IMR-90 (cell line): ENCODE results near the gene NMRAL1. TPM values are rescaled to one million over a fixed set of nuclear protein-coding genes. Genes with fewer than 3 reads are reported as not detected.

Experiments used
- ATAC-seq: fragments of 200-7000 bp; cut with Tn5 transposase; 2 replicates; pipeline ENCODE4 v1.9.1; 2020; ENCODE audit warnings: low read depth, mild to moderate bottlenecking, moderate library complexity
- BruUV-seq: library from RNA; stranded (reverse); fragments of 400-500 nt; replicated peaks from 2 replicates; lab custom pipeline; 2021; lab: Mats Ljungman, UMichigan
- CTCF ChIA-PET: fragments of 300-600 bp; formaldehyde crosslinking; extraction: SDS; loops from one replicate; lab custom pipeline; 2021; ENCODE audit warnings: antibody characterized with exemption; lab: Yijun Ruan, JAX
- POLR2A ChIA-PET: fragments of 300-600 bp; sonication (Branson Sonifier 250); formaldehyde crosslinking; loops from one replicate; lab custom pipeline; 2022; ENCODE audit warnings: antibody characterized with exemption; ENCODE audit not compliant: unreplicated experiment; lab: Charles Lee
- DNase-seq: peaks from one replicate; pipeline ENCODE4 v3.0.0; 2013
- H2AFZ ChIP-seq: replicated peaks from 2 replicates; pipeline ENCODE3; 2013; ENCODE audit warnings: low read length, mild to moderate bottlenecking; ENCODE audit not compliant: poor library complexity
- H2AK5ac ChIP-seq: 2 replicates; pipeline ENCODE4 v1.6.1; 2013; ENCODE audit warnings: low read depth, low read length, inconsistent platforms
- H2AK9ac ChIP-seq: replicated peaks from 2 replicates; pipeline ENCODE3; 2013; ENCODE audit warnings: mild to moderate bottlenecking, low read depth, low read length, moderate library complexity; ENCODE audit not compliant: poor library complexity
- H2BK120ac ChIP-seq: 2 replicates; pipeline ENCODE4 v1.6.1; 2013; ENCODE audit warnings: low read depth, low read length, inconsistent platforms
- H2BK15ac ChIP-seq: 3 replicates; pipeline ENCODE4 v1.6.1; 2013; ENCODE audit warnings: low read depth, low read length, inconsistent platforms
- H2BK20ac ChIP-seq: 2 replicates; pipeline ENCODE4 v1.6.1; 2013; ENCODE audit warnings: low read depth, mild to moderate bottlenecking, inconsistent platforms, low read length, moderate library complexity
- H2BK5ac ChIP-seq: 2 replicates; pipeline ENCODE4 v1.6.1; 2013; ENCODE audit warnings: mild to moderate bottlenecking, low read depth, low read length, inconsistent platforms; ENCODE audit not compliant: poor library complexity, severe bottlenecking
- H3K14ac ChIP-seq: replicated peaks from 2 replicates; pipeline ENCODE4 v1.6.1; 2013; ENCODE audit warnings: low read depth, low read length, inconsistent platforms
- H3K18ac ChIP-seq: 2 replicates; pipeline ENCODE4 v1.6.1; 2013; ENCODE audit warnings: low read depth, low read length, control low read depth
- H3K23ac ChIP-seq: 2 replicates; pipeline ENCODE4 v1.6.1; 2013; ENCODE audit warnings: low read depth, low read length, inconsistent platforms
- H3K27ac ChIP-seq: 2 replicates; pipeline ENCODE4 v1.5.1; 2013; ENCODE audit warnings: mild to moderate bottlenecking, control low read depth, low read length; ENCODE audit not compliant: insufficient read depth
- H3K27me3 ChIP-seq: 2 replicates; pipeline ENCODE4 v1.6.1; 2013; ENCODE audit warnings: low read length; ENCODE audit not compliant: control insufficient read depth, insufficient read depth
- H3K36me3 ChIP-seq: 2 replicates; pipeline ENCODE4 v1.6.1; 2013; ENCODE audit warnings: low read length, mixed read lengths; ENCODE audit not compliant: control insufficient read depth, insufficient read depth
- H3K4ac ChIP-seq: 2 replicates; pipeline ENCODE4 v1.6.1; 2013; ENCODE audit warnings: low read depth, low read length, inconsistent platforms
- H3K4me1 ChIP-seq: 2 replicates; pipeline ENCODE4 v1.6.1; 2013; ENCODE audit warnings: low read length, mixed read lengths; ENCODE audit not compliant: control insufficient read depth, insufficient read depth
- H3K4me2 ChIP-seq: 2 replicates; pipeline ENCODE4 v1.6.1; 2013; ENCODE audit warnings: low read depth, mild to moderate bottlenecking, control low read depth, low read length, moderate library complexity
- H3K4me3 ChIP-seq: 2 replicates; pipeline ENCODE4 v1.5.1; 2013; ENCODE audit warnings: low read depth, mild to moderate bottlenecking, control low read depth, low read length, moderate library complexity; ENCODE audit not compliant: insufficient read depth
- H3K56ac ChIP-seq: 2 replicates; pipeline ENCODE4 v1.6.1; 2013; ENCODE audit warnings: low read length, inconsistent platforms; ENCODE audit not compliant: insufficient read depth; ENCODE audit errors: extremely low read depth
- H3K79me1 ChIP-seq, 2 experiments: 2 replicates each; pipeline ENCODE4 v1.6.1; 2013; ENCODE audit warnings: low read length in 2 of 2, inconsistent platforms in 1 of 2, low read depth in 1 of 2
- H3K9ac ChIP-seq: 2 replicates; pipeline ENCODE4 v1.6.1; 2013; ENCODE audit warnings: low read depth, low read length, control low read depth
- H3K9me1 ChIP-seq: 2 replicates; pipeline ENCODE4 v1.6.1; 2013; ENCODE audit warnings: low read length, inconsistent platforms; ENCODE audit not compliant: insufficient read depth
- H3K9me3 ChIP-seq: 2 replicates; pipeline ENCODE4 v1.6.1; 2013; ENCODE audit warnings: low read length; ENCODE audit not compliant: control insufficient read depth, insufficient read depth
- H4K20me1 ChIP-seq: 2 replicates; pipeline ENCODE4 v1.6.1; 2013; ENCODE audit warnings: low read length, inconsistent platforms; ENCODE audit not compliant: insufficient read depth
- H4K5ac ChIP-seq: 2 replicates; pipeline ENCODE4 v1.6.1; 2013; ENCODE audit warnings: mild to moderate bottlenecking, low read depth, low read length, control low read depth
- H4K8ac ChIP-seq, 2 experiments: 2 replicates each; pipeline ENCODE4 v1.6.1; 2013; ENCODE audit warnings: low read depth in 2 of 2, low read length in 2 of 2, control low read depth in 1 of 2, inconsistent platforms in 1 of 2
- H4K91ac ChIP-seq: 2 replicates; pipeline ENCODE4 v1.6.1; 2013; ENCODE audit warnings: low read depth, low read length, inconsistent platforms; ENCODE audit not compliant: insufficient read depth
- BHLHE40 ChIP-seq: fragments of 150-350 bp; IDR thresholded peaks from 2 replicates; pipeline ENCODE4 v1.6.1; 2016; ENCODE audit warnings: mild to moderate bottlenecking, low read depth, low read length
- CHD1 ChIP-seq: IDR thresholded peaks from 2 replicates; pipeline ENCODE4 v1.6.1; 2012; ENCODE audit warnings: low read depth, low read length, improper control_type of control experiment
- ELK1 ChIP-seq: fragments of 150-350 bp; IDR thresholded peaks from 2 replicates; pipeline ENCODE4 v1.6.1; 2016; ENCODE audit warnings: low read depth, mild to moderate bottlenecking, low read length, moderate library complexity, borderline replicate concordance
- FOS ChIP-seq: fragments of 150-350 bp; IDR thresholded peaks from 2 replicates; pipeline ENCODE4 v1.6.1; 2016; ENCODE audit warnings: low read depth, low read length
- MAFK ChIP-seq: IDR thresholded peaks from 2 replicates; pipeline ENCODE4 v1.6.1; 2012; ENCODE audit warnings: low read depth, low read length, improper control_type of control experiment
- MAZ ChIP-seq: IDR thresholded peaks from 2 replicates; pipeline ENCODE4 v1.6.1; 2012; ENCODE audit warnings: low read depth, mild to moderate bottlenecking, low read length, improper control_type of control experiment, moderate library complexity, borderline replicate concordance
- POLR2A ChIP-seq: IDR thresholded peaks from 2 replicates; pipeline ENCODE4 v1.6.1; 2012; ENCODE audit warnings: mild to moderate bottlenecking, low read depth, low read length
- RAD21 ChIP-seq: IDR thresholded peaks from 2 replicates; pipeline ENCODE4 v1.6.1; 2012; ENCODE audit warnings: low read length, improper control_type of control experiment
- RCOR1 ChIP-seq: IDR thresholded peaks from 2 replicates; pipeline ENCODE4 v1.6.1; 2012; ENCODE audit warnings: mild to moderate bottlenecking, low read length, improper control_type of control experiment; ENCODE audit not compliant: insufficient replicate concordance
- SMC3 ChIP-seq: fragments of 150-350 bp; IDR thresholded peaks from 2 replicates; pipeline ENCODE4 v1.6.1; 2016; ENCODE audit warnings: low read depth, mild to moderate bottlenecking, antibody characterized with exemption, low read length, moderate library complexity
- WGBS, 2 experiments: methylation state at CpG; one replicate each; pipeline versions ENCODE4 v1.1.5 to v1.1.7; 2013; ENCODE audit warnings: missing lambda C conversion rate in 2 of 2; ENCODE audit not compliant: insufficient read length in 1 of 2; ENCODE audit errors: extremely low coverage in 2 of 2; 5-methylcytosine and 5-hydroxymethylcytosine counted together
- dilution Hi-C: fragments of 300-500 bp; cut with HindIII; formaldehyde crosslinking; loops from one replicate; pipeline ENCODE4 v1.14.3; 2018; ENCODE audit warnings: low sequenced_read_pairs; ENCODE audit not compliant: unreplicated experiment
- in situ Hi-C: fragments of 300-500 bp; cut with MboI; formaldehyde crosslinking; loops from 3 replicates; pipeline ENCODE4 v1.14.3; 2019; ENCODE audit warnings: low sequenced_read_pairs, inconsistent platforms, mixed read lengths
- intact Hi-C: fragments of 100-400 bp; cut with micrococcal nuclease; formaldehyde crosslinking; loops from 2 replicates; pipeline ENCODE4 v1.10.0; 2022
- polyA plus RNA-seq, 3 experiments: library from polyadenylated mRNA; depleted of rRNA; stranded (reverse); fragments of >200 nt; gene quantifications; 2 replicates each; pipeline ENCODE4 v1.2.3, GENCODE V29; 2012; ENCODE audit warnings: low replicate concordance in 1 of 3
- total RNA-seq: library from RNA; depleted of rRNA; stranded (reverse); fragments of >200 nt; gene quantifications from 2 replicates; pipeline ENCODE4 v1.2.3, GENCODE V29; 2012

The NMRAL1 gene
- total and polyA plus RNA-seq, 2 of the 4 experiments (the other 2 are of a cell fraction) = 48.6 to 67.6 TPM

- Histone ChIP-seq H3K27me3 (no peaks in the 10 kb centered on the region), H3K4me3 (no peak overlapping the region), H3K27ac (no peak overlapping the region), H2AK5ac (no peak overlapping the region), H3K79me1 (peaks cover 11 to 44% of the 10 kb centered on the region in 2 experiments), H3K23ac (no peak overlapping the region; the same call in 1 of the 2 replicates), H2AFZ (no peak overlapping the region), H2BK15ac (no peak overlapping the region), H2BK20ac (no peak overlapping the region), H2BK5ac (no peak overlapping the region), H2AK9ac (no peak overlapping the region), H3K9me1 (peaks cover 3% of the 10 kb centered on the region; the same call in 1 of the 2 replicates), H3K14ac (no peak overlapping the region), H3K4ac (no peak overlapping the region), H4K20me1 (no peaks in the 10 kb centered on the region), H3K18ac (no peak overlapping the region), H3K9ac (no peak overlapping the region), H3K9me3 (no peaks in the 10 kb centered on the region), H4K91ac (no peak overlapping the region), H4K8ac (no peak overlapping the region), H2BK120ac (no peak overlapping the region), H3K4me2 (no peak overlapping the region), H3K4me1 (peaks cover under 1% of the 10 kb centered on the region; the same call in 1 of the 2 replicates), H3K56ac (no peak overlapping the region), H4K5ac (no peak overlapping the region), H3K36me3 (peaks cover 8% of the 10 kb centered on the region; the same call in 1 of the 2 replicates)
- CTCF ChIA-PET = interaction anchor here (0.7 kb wide), 1 partner anchor 29 kb away, joined by 5 read pairs; no protein-coding TSS in a partner anchor
- intact Hi-C loops (no loop called here), in situ Hi-C loops (no loop called here), dilution Hi-C loops (no loop called here)
- ATAC-seq = no peak
- POLR2A ChIA-PET = no interaction called here
- TF ChIP-seq SMC3 (no peak), CHD1 (no peak), MAZ (no peak), FOS (no peak), BHLHE40 (no peak), RAD21 (no peak), MAFK (no peak), RCOR1 (no peak), POLR2A (no peak), ELK1 (no peak)
- BruUV-seq = no TSS peak
- no CpG with 5 or more reads among the region's 4 CpGs for WGBS, 2 experiments
- no peak for DNase-seq
These were observed 1.5 kb downstream of the NMRAL1 start for GRCh38 chr16:4472880-4473279.
